Cardiac muscle cell (in vitro differentiated cells and primary cell): ENCODE data around the gene PLXNB1. TPM values are rescaled to one million over a fixed set of nuclear protein-coding genes. Genes with fewer than 3 reads are reported as not detected.

Source experiments
- DNase-seq, 2 donors: peaks; one replicate each; pipeline versions ENCODE4 v3.0.0 to v3.0.0-alpha.2; 2010 to 2017; ENCODE audit warnings: low read depth in 1 of 2, low spot score in 1 of 2
- H3K27ac ChIP-seq: fragments of 200-600 bp; sonication (generic); 2 replicates; pipeline ENCODE4 v1.5.1; 2016
- H3K27me3 ChIP-seq: fragments of 200-600 bp; sonication (generic); 2 replicates; pipeline ENCODE4 v1.6.0; 2016; ENCODE audit warnings: control low read depth
- H3K36me3 ChIP-seq: fragments of 200-600 bp; sonication (generic); 2 replicates; pipeline ENCODE4 v1.5.1; 2016; ENCODE audit warnings: control low read depth
- H3K4me1 ChIP-seq: fragments of 200-600 bp; sonication (generic); 2 replicates; pipeline ENCODE4 v1.8.1; 2017; ENCODE audit warnings: low read depth, mild to moderate bottlenecking, mixed run types
- H3K4me3 ChIP-seq: fragments of 200-600 bp; sonication (generic); 2 replicates; pipeline ENCODE4 v1.5.1; 2016; ENCODE audit warnings: mild to moderate bottlenecking
- H3K9me3 ChIP-seq: fragments of 200-600 bp; sonication (generic); 2 replicates; pipeline ENCODE4 v1.5.1; 2017; ENCODE audit warnings: low read depth, mild to moderate bottlenecking, control low read depth
- polyA plus RNA-seq: library from polyadenylated mRNA; unstranded; fragments of >200 nt; fragmentation: Nextera tagmentation; extraction: Ambion mirVana; gene quantifications from 2 replicates; pipeline ENCODE4 v1.2.1, GENCODE V29; 2016
- total RNA-seq: library from RNA; depleted of rRNA; stranded (reverse); fragments of >200 nt; gene quantifications from 2 replicates; pipeline ENCODE4 v1.2.3, GENCODE V29; 2016
- TF ChIP-seq, protein P1 (sequence below): IDR thresholded peaks from 2 replicates; pipeline ENCODE4 v1.5.1; 2012; ENCODE audit warnings: low read depth, mild to moderate bottlenecking, low read length

PLXNB1 gene
- total and polyA plus RNA-seq, 2 experiments from 2014 or later, result 23.9 to 47.1 TPM

DNA sequence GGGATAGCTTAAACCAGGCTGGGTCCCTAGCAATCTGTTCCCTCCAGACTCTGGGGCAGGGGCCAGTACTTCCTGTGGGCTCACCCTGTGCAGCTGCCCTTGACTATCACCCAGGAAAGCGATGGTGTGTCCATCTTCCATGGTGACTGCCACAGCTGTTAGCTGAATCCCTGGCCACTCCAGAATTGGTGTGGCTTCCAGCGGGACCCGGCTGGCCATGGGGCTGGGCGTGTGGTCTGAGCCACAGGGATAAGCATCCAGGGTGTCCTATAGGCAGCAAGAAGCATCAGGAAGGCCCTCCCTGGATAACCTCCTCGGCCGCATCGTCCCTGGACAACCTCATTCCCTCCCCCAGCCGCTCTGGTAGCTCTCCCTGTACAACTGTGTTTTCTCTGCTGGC, 7.2 kb downstream of the PLXNB1 start:
- H3K4me1 ChIP-seq, result peaks cover 30% of the 10 kb centered on the region
- H3K27ac ChIP-seq, result no peak overlapping the region
- H3K4me3 ChIP-seq, result no peak overlapping the region
- no peak for DNase-seq
- H3K36me3 ChIP-seq, result no peaks in the 10 kb centered on the region
- H3K27me3 ChIP-seq, result no peaks in the 10 kb centered on the region
- no peaks in the 10 kb centered on the region for H3K9me3 ChIP-seq
- TF ChIP-seq, protein P1, sequence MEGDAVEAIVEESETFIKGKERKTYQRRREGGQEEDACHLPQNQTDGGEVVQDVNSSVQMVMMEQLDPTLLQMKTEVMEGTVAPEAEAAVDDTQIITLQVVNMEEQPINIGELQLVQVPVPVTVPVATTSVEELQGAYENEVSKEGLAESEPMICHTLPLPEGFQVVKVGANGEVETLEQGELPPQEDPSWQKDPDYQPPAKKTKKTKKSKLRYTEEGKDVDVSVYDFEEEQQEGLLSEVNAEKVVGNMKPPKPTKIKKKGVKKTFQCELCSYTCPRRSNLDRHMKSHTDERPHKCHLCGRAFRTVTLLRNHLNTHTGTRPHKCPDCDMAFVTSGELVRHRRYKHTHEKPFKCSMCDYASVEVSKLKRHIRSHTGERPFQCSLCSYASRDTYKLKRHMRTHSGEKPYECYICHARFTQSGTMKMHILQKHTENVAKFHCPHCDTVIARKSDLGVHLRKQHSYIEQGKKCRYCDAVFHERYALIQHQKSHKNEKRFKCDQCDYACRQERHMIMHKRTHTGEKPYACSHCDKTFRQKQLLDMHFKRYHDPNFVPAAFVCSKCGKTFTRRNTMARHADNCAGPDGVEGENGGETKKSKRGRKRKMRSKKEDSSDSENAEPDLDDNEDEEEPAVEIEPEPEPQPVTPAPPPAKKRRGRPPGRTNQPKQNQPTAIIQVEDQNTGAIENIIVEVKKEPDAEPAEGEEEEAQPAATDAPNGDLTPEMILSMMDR, result no peak

DNA sequence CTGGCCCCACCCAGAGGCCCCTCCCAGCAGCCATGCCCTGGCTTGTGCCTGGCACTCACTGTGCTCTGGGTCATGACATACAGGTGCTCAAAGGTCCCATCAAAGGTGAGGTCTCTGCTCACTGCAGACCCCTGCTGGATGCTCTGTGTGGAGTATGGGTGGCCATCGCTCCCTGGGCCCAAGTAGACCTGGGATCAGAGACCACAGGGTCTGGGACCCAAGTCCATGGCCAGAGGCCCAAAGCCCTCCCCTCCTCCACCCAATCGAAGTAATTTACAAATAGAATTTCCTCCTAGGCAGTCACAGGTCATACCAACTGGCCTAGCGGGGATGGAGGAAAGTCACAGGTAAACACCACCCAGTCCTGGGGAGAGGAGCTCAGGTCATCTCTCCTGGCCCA, 7.6 kb downstream of the PLXNB1 start:
- H3K4me3 ChIP-seq, result no peak overlapping the region
- no peaks in the 10 kb centered on the region for H3K36me3 ChIP-seq
- TF ChIP-seq, protein P1, result no peak
- no peaks in the 10 kb centered on the region for H3K27me3 ChIP-seq
- no peaks in the 10 kb centered on the region for H3K9me3 ChIP-seq
- H3K27ac ChIP-seq, result no peak overlapping the region
- H3K4me1 ChIP-seq, result peaks cover 26% of the 10 kb centered on the region
- DNase-seq, result no peak

DNA sequence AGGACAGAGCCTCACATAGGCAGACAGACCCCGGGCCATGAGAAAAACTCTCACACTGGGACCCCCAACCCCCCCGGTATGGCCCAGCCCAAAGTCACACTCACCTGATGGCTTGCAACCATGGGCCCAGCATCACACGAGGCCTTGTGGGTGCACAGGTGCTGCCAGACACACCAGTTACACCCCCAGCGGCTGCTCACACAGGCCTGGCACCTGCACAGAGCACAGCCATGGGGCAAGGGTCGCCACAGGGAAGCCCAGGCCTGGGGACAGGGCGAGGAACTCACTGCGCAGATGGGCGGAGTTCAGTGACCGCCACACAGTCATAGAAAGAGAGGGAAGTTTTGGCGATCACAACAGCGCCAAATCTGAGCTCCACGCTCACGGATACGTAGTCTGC, 9.3 kb downstream of the PLXNB1 start:
- Histone ChIP-seq H3K9me3 (no peaks in the 10 kb centered on the region), H3K36me3 (peaks cover 3% of the 10 kb centered on the region)

GRCh38 chr3:48419597-48419996, 10.3 kb downstream of the PLXNB1 start:
- no peak overlapping the region for H3K4me3 ChIP-seq
- TF ChIP-seq, protein P1, result no peak
- H3K36me3 ChIP-seq, result peaks cover 9% of the 10 kb centered on the region
- H3K9me3 ChIP-seq, result no peaks in the 10 kb centered on the region
- no peak for DNase-seq
- no peak overlapping the region for H3K27ac ChIP-seq
- H3K4me1 ChIP-seq, result no peaks in the 10 kb centered on the region
- H3K27me3 ChIP-seq, result no peaks in the 10 kb centered on the region

More for the DNA sequence above, 9.3 kb downstream of the PLXNB1 start:
- no peak for DNase-seq
- H3K4me3 ChIP-seq, result no peak overlapping the region
- no peaks in the 10 kb centered on the region for H3K27me3 ChIP-seq
- TF ChIP-seq, protein P1, result no peak
- H3K27ac ChIP-seq, result no peak overlapping the region
- H3K4me1 ChIP-seq, result peaks cover 8% of the 10 kb centered on the region

DNA sequence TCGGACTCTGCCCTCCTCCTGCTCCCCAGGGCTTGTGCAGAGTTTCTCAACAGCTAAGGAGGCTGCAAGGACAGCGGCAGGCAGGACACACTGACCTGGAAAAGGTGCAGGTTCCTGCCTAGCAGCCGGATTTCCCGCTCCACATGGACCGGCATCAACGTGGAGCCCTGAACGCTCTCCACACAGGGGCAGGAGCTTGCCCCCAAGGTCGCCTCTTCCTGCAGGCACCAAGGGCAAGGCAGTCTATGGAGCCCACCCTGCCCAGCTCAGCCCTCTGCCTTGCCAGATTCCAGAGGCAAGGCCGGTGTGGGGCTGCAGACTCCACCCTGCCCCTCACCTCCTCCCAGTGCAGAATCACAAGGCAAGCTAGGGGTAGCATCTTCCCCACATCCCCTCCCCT, 10.7 kb downstream of the PLXNB1 start:
- DNase-seq, result no peak
- Histone ChIP-seq H3K4me3 (no peak overlapping the region), H3K9me3 (no peaks in the 10 kb centered on the region), H3K36me3 (peaks cover 11% of the 10 kb centered on the region), H3K27me3 (no peaks in the 10 kb centered on the region), H3K27ac (no peak overlapping the region), H3K4me1 (no peaks in the 10 kb centered on the region)
- TF ChIP-seq, protein P1, result no peak

GRCh38 chr3:48418651-48419050, 11.2 kb downstream of the PLXNB1 start:
- TF ChIP-seq, protein P1, result no peak
- peaks cover 11% of the 10 kb centered on the region for H3K36me3 ChIP-seq
- H3K27ac ChIP-seq, result no peak overlapping the region
- no peaks in the 10 kb centered on the region for H3K4me1 ChIP-seq
- H3K4me3 ChIP-seq, result no peak overlapping the region
- DNase-seq, result no peak
- H3K27me3 ChIP-seq, result no peaks in the 10 kb centered on the region
- H3K9me3 ChIP-seq, result no peaks in the 10 kb centered on the region
